ENCODE results near the gene NT5DC2.
A peak's percentile ranks its signal among the peaks of the same experiment; 100 is the strongest.
"Not testable (repeated sequence)": the region's sequence is repeated elsewhere in the genome, so short reads cannot be mapped to it uniquely, and the experiment has no call there.

Gene NT5DC2

DNA sequence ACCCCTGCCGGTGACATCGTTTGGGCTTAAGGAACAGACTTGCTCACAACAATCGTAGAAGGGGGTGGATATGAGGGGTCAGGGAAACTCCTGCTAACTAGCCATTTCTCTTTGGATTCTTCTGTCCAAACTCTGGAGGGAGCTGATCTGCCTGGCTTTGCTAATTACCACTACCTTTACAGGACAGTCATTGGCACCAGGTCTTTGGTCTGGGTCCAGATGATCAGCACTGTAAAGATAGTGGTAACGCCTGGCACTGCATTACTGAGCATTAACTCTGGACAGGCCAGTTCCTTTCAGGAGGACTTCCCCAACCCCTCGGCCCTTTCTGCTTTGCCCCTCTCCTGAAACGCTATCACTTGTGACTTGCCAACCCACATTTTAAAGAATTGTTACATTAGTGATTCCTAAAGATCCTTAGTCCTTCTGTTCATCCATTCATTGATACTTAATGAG lies 3.5 kb upstream of the NT5DC2 start:
- DNase-seq, result no peak

DNA sequence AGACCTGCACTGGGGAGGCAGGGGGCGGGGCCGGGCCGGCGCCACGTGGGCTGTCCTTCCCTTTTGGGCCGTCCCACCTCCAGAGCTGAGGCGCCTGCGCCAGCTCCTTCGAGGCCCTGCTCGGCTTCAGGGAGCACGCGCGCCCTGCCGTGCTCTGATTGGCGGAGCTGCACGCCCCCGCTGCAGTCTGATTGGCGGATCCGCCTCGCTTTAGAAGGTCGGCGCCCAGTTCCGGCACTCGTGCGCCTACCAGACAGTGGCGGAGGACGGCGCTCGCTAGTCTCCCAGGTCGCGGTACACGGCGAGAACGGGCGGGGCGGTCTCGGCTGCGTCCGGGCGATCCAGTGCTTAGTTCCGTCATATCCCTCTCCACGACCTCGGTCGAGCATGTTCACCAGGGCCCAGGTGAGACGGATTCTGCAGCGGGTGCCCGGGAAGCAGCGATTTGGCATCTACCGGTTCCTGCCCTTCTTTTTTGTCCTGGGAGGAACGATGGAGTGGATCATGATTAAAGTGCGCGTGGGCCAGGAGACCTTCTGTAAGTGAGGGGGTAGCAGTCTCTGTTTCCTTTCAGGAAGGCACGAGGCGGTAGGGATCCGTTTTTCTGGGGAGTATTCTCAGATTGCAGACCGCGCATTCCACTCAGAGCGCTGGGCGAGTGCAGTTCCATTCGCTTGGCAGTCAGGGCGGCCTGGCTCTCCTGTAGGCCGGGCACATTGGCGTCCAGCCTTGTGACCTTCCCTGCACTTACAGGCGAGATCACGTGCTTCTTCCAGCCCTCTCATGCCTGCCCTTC lies 2.9 kb upstream of the NT5DC2 start, which contains the start of gene UQCC5:
TSS of gene UQCC5 (plus strand) at position 237 of the 796 bp plus-strand sequence. CDS start at position 388, 151 bp downstream.
- DNase-seq, result peak; percentile 97 to 100

DNA sequence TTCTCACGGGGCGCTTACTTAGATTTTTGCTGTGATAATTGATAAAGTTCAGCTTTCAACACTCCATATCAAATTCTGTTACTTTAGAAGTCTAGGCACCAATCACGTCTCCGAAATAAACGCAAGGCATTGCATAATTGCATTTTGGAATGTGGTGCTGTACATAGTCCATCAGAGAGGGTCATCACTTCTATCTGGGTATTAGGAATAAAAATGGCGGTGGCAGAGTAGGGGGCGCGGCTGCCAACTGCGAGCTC lies 2.4 kb upstream of the NT5DC2 start:
- DNase-seq, result no peak

DNA sequence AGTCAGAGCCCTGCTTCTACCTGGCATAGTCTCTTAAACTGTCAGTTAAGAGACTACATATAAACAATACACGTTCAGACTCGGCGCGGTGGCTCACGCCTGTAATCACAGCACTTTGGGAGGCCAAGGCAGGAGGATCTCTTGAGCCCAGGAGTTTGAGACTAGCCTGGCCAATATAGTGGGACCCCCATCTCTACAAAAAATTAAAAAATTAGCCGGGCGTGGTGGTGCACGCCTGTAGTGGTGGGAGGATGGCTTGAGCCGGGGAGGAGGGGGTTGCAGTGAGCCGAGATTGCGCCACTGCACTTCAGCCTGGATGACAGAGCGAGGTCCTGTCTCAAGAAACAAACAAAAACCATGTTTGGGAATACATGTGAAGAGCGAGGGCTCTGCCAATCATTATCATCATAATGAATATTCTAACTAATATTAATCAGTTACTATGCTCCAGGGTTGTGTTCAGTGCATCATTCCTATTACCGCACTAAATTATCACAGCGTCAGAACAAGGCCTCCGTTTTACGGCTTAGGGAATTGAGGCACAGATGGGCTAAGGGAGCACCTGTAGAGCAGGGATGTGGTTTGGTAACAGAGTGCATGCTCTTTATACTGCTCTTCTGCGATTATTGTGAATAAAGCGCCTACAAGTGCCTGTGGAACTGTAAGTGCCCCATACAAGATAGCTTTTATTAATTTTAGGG lies 1.9 kb upstream of the NT5DC2 start:
- DNase-seq, result no peak

DNA sequence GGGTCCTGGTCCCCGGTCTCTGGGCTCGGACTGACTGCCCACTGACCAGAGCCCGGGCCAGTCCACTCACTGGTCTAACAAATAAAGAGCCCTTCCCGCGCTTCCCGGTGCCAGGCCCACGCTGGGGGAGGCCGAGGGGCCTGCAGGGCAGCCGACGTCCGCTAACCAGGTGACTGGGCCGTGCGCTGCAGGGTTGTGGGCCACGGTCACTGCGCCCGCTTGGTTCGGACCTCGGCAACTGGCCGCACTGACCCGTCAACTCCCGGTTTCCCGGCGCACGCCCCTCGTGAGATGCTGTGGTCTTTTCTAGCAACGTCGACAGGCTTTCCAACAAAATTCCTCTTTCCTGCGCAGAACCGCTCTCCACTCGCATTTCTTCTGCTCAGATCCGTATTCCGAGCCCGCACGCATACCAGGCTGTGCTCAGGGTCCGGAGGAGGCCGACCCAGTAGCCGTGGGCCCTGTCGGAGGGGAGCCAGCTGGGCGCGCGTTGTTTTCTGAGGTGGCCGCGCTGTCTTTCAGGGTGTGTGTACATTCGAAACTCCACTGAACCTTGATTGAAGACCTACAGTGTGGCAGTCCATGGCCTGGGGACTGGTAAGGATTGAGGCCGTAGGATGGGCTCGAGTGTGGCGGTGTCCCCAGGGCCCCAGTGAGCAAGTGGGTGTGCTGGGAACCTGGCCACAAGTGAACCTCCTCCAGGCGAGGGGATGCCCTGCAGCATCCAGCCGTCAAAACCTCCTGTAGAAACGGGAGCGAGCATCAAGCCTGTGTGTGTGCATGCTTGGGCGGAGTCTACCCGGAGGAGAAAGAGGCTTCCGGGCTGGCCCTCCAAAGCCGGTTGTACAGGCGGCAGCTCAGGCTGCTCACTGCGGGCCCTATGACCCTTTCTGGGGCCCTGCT lies 875 bp upstream of the NT5DC2 start:
- DNase-seq, result peak; percentile 78 to 92

DNA sequence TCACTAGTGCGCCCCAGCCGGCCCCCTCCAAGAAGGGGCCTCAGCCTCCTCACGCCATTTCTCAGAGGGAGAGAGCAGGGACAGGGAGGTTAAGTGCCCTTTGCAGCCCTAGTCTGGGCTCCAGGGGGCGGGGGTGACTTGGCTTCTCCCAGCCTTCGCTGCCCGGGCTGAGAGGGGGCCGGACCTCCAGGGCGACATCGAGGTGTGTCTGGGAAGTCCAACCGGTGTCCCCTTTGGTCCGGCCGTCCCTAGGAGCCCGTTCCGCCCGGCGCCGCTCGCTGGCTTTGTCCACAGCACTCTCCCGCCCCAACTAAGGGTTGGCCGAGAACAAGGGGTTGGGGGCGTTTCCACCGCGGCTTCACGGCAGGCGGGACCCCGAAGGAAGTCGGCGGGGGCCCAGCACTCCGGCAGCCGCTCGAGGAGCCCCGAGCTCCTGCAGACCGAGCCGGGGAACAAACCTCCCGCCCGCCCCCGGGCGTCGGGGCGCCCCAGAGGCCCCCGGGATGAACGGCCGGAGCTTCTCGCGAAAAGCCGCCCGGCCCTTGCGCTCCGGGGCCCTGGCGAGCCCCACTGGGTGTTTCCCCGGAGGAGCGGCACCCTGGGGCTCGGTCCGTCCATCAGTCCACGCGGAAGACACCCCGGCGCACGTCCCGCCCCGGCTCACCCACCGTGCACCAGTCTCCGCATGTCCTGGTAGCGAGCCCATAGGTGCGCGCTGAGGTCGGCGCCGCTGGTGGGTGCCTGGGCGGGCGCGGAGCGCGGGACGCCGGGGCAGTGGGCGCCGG lies 627 bp downstream of the NT5DC2 start:
- DNase-seq, result peak in 1 of 2 experiments; percentile 61

DNA sequence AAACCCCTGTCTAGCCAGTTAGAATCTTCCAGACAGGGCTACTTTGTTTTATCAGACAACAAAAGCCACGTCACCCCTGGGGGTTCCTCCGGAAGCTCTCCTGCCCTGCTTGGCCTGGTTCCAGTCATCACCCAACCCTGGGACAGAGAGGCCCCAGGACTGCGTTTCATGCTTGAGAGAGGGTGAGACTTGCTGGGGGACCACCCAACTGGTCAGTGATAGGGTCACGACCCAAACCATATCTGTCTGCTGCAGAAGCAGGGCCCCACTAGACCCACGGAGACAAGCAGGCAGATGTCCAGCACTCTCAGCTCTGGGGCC lies 1.2 kb downstream of the NT5DC2 start:
- DNase-seq, result no peak

DNA sequence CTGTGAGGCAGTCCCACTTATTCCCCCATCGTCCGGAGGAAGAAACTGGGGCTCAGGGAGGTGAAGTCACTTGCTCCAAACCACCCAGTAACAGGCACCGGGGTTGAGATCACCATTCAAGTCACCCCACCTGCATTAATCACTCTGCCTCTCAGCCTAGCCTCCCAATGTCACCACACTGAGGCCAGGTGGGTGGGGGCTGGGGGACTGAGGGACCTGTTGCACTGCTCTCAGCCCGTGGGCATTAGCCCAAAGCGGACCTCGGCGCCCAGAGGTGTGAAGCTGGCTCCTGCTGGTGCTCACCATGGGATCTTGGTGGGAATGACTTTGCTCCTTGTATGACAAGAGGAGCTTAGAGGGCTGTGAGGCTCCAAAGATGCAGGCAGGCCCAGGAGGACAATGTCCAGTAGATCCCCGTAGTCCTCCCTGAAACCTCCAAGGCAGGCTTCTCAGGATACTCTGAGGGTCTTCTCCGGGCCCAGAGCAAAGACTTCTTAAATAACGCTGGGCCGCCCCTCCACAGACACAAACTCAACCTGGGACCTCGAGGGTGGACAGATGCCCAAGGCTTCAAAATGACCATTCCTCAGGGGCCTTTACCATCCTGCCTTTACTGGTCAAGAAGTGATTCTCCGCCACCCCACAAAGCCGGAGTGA lies 1.7 kb downstream of the NT5DC2 start:
- no peak for DNase-seq

DNA sequence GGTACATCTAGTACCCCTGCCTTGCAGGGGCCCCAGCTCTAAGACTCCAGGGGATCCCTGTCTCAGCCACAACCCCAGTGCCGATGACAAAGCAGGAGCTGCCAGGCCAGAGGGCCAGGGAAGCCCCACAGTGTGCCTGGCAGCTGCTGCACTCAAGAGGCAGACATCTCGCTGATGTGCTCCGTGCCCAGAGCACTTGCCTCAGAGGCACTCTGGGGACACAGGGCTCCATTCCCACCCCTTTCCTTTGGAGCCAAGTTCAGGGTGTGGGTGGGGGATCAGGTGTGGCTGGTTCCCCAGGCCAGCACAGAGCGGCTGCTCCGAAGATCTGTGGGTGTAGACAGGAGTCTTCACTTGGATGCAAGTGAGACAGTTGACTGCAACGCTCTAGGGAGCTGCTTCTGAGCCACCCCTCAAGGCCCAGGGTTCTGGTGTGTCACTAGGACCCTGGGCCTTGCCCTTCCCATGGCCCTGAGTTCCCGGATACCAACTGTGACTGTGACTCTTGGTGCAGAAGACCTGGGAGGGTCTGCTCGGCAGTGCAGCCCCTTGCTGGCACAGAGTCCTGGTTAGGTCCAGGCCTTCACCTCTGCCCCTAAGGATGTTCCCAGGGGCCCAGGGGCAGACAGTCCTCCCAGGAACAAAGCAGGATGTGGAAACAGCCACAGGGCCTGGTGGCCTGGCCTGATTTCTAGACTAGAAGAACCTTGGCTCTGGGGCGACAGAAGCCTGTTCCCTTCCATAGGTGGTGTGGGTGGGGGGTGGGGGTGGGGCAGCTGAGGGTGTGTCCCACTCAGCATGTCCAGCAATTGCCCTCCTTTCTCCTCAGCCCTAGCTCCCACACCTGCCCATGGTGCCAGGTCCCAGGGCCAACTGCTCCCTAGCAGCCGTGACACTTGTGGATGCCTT lies 2.5 kb downstream of the NT5DC2 start:
- no peak for DNase-seq

DNA sequence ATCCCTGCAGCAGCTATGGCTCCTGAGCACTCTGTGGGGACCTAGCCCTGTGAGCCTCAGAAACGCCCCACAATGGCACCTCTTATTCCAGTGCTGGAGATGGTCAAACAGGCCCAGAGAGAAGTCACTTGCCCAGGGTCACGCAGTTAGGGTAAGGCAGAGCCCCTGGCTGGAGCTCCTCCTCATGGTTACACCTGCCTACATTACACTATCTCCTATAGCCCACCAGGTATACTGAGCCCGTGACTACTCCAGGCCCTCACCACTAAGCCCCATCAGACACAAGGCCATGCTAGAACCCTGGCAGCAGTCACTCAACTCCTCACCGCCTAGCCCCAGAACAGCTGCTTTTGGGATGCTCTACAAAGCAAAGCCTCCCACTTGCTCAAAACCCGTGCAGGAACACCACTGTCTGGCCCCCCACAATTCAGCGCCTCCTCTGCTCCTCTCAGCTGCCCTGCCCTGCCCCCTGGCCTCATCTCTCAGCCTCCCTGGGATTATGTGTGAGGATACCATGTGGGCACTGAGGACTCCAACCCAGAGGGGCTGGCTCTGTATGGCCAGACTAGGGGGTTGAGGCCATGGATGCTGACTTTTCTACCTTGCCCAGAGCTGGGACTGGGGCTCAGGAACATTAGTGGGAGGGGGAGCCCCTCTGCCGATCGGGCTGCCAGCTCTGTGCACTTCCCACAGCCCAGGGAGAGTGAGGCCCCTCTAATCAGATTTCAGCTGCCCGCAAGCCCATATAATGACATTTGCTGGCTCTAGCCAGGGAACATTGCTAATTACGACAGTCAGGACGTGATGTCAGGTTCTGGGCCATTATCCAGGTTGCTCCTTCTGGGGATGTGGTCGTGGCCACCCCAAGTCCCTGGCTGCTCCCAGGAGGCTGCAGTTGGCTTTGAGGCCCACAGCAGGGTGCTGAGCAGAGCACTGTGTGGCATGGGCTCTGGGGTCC lies 4.0 kb downstream of the NT5DC2 start:
- DNase-seq, result no peak

DNA sequence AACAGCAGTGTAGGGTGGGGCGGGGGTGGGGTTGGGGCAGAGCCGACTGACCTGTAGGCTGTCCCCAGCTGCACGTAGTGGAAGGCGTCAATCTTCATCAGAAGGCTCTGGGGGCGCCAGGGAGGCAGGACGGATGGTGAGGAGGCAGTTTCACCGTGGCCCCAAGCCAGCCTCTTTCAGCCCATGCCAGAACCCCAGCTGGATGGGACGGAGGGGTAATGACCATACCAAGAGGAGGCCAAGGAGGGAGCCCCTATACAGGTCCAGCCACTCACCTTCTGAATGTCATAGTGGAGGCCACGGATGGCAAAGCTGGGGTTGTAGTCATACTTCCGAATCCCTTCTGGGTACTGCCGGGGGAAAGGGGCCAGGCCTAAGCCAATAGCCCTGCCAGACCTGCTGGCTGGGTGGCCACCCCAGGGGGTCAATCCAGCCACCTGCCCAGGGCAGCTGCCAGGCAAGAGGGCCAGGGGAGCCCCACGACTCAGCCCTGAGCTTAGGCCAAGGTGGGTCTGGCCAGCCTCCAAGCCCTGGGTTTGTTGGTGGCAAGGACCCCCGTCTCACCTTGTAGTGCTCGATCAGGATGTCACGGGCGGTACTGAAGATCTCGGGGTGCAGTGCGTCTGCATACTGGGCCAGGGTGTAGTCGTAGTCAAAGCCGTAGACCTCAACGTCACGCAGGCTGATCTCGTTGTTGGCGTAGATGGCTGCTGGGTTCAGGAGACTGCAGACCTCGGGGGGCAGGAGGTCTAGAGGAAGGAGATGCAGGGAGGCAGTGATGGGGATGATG lies 4.9 kb downstream of the NT5DC2 start:
- DNase-seq, result no peak

DNA sequence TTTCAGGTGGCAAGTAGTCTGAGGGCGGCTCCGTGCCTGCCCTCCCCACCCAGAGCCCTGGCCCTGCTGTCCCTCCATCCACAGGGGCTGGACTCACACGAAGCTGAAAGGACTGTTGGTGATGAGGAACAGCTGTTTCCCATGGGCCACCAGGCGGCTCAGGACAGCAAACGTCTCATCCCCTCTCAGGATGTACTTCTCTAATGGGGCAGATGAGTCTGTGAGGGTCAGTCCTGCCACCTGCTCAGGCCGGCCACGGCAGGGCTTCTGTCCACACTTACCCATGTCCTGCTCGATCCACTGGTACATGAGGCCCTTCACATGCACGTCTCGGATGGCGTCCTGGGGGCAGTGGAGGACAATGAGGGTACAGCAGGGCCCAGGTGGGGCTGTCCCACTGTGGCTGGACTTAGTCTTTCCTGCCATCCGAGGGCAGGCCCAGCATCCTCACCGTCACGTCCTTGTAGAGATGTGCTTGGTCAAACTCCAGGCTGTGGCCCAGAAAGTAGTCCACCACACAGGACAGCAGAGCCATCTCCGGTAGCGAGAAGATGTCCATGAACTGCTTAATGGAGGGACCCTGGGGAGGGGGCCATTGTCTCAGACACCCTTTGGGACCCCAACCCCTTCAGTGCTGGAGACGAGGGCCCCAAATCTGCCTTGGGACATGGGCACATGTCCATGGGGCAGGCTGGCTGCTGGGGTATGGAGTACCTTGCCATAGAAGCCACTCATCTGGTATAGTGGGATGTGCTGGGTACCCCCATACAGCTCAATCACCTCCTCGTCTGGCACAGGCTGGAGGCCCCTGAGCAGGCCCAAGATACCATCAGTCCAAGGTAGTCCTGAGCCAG lies 5.7 kb downstream of the NT5DC2 start:
- no peak for DNase-seq

DNA sequence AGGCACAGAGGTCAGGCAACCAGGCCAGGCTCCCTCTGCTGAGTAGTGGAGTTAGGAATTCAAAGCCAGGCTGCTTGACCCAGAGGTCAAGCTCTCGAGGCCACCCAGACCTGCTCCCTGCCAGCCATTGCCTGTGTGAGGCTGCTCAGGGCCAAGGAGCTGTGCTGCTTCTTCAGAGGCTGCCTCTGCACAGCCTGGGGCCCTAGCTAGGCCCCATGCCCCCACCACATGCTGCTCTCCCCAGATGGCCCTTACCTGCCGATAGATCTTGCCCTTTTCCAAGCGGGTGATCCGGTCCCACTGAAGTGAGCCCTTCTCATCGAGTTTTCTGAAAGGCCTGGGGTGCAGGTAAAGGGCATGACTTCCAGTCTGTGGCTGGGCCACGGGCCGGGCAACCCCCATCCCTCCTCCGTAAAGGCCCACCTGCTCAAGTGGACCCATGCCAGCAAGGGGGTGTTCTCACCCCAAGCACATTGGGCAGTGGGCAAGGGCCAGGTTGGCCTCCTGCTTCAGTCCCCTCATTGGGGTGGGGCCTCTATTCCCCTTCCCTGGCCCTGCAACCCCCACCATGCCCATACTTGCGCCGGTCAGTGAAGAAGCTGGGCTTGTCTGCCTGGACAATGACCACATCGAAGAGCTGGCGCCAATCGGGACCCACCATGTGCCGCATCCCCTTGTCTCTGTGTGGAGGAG lies 6.5 kb downstream of the NT5DC2 start:
- DNase-seq, result no peak

DNA sequence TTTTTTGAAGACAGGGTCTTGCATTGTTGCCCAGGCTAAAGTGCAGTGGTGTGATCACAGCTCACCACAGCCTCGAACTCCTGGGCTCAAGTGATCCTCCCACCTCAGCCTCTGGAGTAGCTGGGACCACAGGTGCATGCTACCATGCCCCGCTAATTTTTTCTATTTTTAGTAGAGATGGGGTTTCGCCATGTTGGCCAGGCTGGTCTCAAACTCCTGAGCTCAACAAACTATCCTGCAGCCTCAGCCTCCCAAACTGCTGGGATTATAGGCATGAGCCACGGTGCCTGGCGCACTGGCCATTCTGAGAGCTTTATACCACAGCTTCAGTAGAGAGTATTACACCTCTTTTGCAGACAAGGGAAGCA lies 7.0 kb downstream of the NT5DC2 start:
- not testable (repeated sequence) for DNase-seq

DNA sequence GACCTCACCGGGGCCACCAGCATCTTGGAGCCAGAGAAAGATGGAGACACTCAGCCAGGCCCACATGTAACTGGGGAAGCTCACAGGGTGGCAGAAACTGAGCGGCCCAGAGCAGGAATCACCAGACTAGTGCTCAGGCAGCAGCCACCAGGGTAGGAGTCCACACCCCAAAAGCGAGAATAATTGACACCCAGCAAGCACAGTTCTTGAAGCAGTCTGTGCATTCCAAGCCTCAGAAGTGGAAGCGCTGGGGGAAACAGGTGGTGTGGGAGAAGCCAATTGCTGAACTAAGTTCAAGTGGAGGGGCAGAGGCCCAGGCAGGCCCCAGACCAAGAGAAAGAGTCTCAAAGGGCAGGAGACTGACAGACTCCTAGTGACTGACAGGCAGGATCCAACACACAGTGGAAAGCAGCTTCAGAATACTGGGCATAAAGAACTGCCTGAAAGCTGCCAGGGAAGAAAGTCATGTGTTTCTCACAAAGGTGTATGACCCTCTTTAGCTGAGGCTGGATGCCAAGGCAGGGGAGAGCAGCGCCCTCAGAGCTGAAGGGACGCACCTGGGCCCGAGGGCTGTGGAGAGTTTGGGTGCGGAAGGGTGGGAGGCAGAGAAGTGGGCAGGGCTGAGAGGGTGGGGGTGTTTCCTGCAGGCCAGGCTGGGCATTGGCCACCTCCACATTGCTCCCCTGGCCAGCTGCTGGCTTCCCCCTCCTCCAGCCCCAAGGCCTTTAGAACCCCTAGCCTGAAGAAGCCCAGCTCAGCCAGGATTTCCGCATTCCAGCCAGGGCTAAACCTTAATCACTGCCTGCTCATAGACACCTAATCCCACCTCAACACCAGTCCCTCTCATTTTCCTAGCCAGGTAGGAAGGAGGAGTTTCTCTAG lies 7.7 kb downstream of the NT5DC2 start:
- DNase-seq, result no peak

All from NCI-H526 (cell line).